Fibroblast of mammary gland (primary cell): ENCODE data around the gene LRPAP1.

Source experiments
- DNase-seq: peaks from one replicate; pipeline ENCODE4 v3.0.0-alpha.2; 2010; ENCODE audit warnings: low read depth
- H3K4me3 ChIP-seq: 2 replicates; pipeline ENCODE4 v1.5.1; 2011; ENCODE audit warnings: low read depth, mild to moderate bottlenecking, low read length, moderate library complexity; ENCODE audit not compliant: control insufficient read depth
- TF ChIP-seq, protein P1 (sequence below): conservative IDR thresholded peaks from 2 replicates; pipeline ENCODE4 v1.5.1; 2011; ENCODE audit warnings: low read depth, low read length, inconsistent platforms; ENCODE audit not compliant: control insufficient read depth, insufficient read depth

The LRPAP1 gene

DNA sequence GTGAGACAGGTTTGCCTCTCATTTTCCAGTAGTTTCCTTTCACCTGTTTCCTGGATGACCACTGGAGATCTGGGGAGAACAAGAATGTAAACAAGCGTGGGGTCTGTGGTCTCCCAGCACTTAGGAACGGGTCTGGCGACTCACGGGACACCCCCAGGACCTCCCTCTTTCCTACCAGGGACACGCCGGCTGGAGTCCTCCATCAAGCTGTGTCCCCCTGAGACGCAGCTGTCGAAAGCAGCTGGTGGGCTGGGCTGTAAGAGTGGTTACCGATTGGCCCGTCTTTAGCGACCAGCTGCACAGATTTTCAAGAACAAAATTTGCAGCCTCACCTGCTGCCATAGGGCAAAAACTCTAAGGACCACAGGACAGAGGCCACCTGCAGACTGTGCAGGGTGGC, 11.9 kb downstream of the LRPAP1 start:
- TF ChIP-seq, protein P1, sequence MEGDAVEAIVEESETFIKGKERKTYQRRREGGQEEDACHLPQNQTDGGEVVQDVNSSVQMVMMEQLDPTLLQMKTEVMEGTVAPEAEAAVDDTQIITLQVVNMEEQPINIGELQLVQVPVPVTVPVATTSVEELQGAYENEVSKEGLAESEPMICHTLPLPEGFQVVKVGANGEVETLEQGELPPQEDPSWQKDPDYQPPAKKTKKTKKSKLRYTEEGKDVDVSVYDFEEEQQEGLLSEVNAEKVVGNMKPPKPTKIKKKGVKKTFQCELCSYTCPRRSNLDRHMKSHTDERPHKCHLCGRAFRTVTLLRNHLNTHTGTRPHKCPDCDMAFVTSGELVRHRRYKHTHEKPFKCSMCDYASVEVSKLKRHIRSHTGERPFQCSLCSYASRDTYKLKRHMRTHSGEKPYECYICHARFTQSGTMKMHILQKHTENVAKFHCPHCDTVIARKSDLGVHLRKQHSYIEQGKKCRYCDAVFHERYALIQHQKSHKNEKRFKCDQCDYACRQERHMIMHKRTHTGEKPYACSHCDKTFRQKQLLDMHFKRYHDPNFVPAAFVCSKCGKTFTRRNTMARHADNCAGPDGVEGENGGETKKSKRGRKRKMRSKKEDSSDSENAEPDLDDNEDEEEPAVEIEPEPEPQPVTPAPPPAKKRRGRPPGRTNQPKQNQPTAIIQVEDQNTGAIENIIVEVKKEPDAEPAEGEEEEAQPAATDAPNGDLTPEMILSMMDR, result no peak
- no peak overlapping the region for H3K4me3 ChIP-seq
- DNase-seq, result no peak

DNA sequence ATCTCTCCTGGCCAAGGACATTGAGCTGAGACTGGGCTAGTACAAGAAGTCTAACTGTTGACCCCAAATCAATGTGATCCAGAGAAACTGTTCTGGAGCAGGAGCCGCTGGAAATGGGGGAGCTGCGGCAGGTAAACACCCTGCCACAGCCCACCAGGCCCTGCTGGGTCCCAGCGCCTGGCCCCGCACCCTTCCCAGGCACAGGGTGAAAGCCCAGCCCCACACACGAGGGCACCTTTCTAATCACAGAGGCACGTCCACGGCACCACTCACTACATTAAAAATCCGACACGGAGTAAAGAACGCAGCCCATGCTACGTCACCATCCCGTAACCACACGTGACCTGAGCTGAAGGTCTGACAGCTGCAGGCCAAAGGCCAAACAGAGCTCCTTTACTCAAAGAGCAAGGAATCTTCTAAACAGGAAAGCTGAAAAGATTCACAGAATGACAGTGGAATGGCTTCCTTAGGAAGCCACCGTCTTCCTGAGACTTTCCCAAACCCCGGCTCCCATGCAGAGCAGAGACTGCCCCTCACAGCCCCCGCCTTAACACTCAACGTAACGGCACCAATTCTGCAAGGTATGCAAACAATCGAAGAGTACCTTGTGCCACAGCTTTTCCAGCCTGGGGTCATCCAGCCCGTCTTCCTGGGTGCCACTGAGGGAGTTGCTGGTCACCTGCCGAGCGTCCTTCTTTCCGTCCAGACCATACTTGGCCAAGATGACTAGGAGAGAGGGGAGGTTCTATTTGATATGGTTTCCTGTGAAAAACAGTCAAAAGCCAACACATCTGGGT, 12.6 kb downstream of the LRPAP1 start:
- DNase-seq, result no peak
- H3K4me3 ChIP-seq, result no peak overlapping the region
- TF ChIP-seq, protein P1, result no peak

DNA sequence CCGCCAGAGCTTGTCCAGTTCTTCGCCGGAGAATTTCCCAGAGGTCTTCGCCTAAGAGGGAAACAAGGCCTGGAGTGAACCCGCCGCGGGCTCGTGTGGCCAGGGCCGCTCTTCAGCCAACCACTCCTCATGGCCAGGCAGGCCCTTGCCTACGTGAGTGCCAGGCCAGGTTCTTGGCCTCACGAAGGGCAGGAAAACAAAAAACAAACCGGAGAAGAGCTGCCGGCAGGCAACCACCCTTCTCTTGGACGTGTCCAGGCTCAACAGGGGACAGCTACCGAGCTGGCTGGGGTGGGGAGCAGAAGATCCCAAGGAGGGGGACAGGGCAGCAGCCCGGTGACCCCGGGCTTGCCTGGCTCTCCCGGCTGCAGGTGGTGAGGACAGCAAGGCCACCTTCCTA, 13.3 kb downstream of the LRPAP1 start:
- DNase-seq, result no peak

DNA sequence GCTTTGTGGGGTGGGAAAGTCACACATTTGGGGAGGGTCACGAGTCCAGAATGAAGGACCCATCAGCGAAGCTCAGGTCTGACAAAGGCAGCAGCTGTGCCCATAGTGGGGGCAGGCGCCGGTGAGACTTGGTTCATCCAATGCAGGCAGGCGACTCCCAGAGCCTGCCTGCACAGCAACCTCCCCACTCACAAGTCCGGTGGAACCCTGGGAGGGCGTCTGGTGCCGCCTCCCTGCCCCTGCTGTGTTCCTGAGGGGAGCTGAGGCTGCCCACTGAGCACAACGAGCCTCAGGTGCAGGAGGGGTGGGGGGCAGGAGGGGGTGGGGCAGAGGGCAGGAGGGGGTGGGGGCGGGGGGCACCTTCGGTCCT, 13.7 kb downstream of the LRPAP1 start:
- TF ChIP-seq, protein P1, result no peak
- no peak for DNase-seq
- no peak overlapping the region for H3K4me3 ChIP-seq

More for the DNA sequence above, 13.3 kb downstream of the LRPAP1 start:
- TF ChIP-seq, protein P1, result no peak
- no peak overlapping the region for H3K4me3 ChIP-seq

DNA sequence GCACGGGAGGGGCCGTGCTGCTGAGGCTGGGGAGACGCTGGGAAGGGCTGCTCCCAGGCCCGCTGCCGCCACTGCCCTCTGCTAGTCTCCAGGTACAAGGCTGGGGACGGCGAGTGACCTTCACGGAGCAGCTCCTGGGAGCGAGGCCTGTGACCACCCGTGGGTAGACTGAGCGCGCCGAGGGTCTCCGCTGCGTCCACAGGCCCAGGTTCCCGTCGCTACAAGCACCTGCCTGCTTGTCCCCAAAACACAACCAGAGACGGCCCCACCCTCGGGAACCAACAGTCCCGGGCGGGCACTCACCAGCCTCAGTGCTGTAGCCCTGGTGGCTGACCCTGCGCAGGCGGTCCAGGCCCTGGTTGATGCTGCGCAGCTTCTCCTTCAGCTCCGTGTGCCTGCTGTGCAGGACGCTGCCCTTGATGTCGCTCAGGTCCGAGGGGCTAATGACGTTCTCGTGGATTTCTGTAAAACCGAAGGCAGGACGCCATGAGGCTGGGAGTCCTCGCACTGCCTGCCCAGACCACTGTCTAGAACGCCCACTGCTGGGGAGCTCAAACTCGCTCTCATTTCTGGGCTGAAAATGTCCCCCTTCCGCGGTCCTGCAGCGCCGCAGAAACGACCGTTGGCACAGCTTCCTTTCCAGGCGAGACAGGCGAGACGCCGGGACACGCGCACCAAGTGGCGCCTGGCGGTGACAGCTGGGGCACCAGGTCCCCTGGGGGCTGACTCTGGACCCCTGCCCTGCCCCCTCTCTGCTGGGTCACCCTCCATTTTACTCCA, 14.3 kb downstream of the LRPAP1 start:
- no peak for DNase-seq
- no peak overlapping the region for H3K4me3 ChIP-seq
- TF ChIP-seq, protein P1, result no peak

DNA sequence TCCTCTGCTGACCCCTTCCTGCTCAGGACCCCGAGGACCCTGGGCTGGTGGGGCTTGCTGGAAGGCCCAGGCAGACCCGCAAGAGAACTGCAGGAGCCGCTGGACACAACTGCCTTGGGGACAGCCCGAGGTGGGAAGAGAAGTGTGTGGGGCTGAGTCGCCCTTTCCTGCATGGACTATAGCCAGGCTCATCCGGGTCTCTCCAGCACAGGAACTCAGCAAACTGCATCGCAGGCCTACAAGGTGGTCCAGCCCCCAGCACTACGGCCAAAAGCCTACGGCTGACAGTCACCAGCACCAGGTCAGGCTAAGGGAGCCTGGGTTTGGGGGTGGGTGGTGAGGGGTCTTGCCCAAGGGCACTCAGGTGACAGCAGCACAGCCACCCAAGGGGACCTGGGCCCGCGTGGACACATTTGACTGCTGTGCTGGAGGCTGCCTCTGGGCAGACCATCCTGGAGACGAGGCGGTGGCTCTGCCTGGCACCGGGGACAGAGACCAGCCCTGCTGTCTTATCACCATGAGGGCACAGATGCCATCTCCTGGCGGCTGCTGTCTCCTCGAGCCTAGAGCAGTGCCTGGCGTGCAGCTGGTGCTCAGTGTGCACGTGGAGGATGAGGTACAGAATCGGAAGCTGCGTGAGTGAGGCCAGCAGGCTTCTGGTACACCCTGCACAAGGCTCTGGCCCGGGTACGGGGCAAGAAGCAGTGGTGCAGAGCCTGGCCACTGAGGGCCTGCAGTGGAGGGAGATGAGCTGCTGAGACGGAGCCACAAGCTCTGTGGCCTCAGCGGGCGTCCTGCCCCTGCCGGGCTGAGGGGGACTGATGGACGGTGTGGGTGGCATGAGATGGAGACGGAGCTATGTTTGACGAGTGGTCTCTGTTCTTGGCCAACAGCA, 15.1 kb downstream of the LRPAP1 start:
- no peak for DNase-seq
- TF ChIP-seq, protein P1, result no peak
- H3K4me3 ChIP-seq, result no peak overlapping the region
